Loucy (cell line): Measurements from ENCODE around the gene CCBE1.

Experiments used
- H2AFZ ChIP-seq: fragments of 200-600 bp; sonication (generic); 2 replicates; pipeline ENCODE4 v1.6.0; 2016; ENCODE audit warnings: antibody characterized with exemption, mild to moderate bottlenecking, low read length, moderate library complexity
- H3F3A ChIP-seq: fragments of 200-600 bp; 2 replicates; pipeline ENCODE4 v1.6.0; 2016; ENCODE audit warnings: antibody characterized with exemption, low read depth, mild to moderate bottlenecking
- H3K27me3 ChIP-seq: fragments of 200-600 bp; sonication (generic); 2 replicates; pipeline ENCODE4 v1.6.1; 2014; ENCODE audit warnings: low read length, mild to moderate bottlenecking; ENCODE audit not compliant: insufficient read depth, poor library complexity, severe bottlenecking
- H3K36me3 ChIP-seq: fragments of 200-600 bp; sonication (generic); 2 replicates; pipeline ENCODE4 v1.6.1; 2016; ENCODE audit warnings: low read length; ENCODE audit not compliant: insufficient read depth
- H3K4me1 ChIP-seq: fragments of 200-600 bp; sonication (generic); 2 replicates; pipeline ENCODE4 v1.5.1; 2014; ENCODE audit warnings: low read length, mild to moderate bottlenecking; ENCODE audit not compliant: insufficient read depth, poor library complexity, severe bottlenecking
- H3K4me2 ChIP-seq: fragments of 200-600 bp; sonication (generic); 2 replicates; pipeline ENCODE4 v1.6.0; 2014; ENCODE audit warnings: antibody characterized with exemption, low read length, low read depth, mild to moderate bottlenecking; ENCODE audit not compliant: poor library complexity, severe bottlenecking
- H3K4me3 ChIP-seq: fragments of 200-600 bp; sonication (generic); 2 replicates; pipeline ENCODE4 v1.5.1; 2014; ENCODE audit warnings: low read length, mild to moderate bottlenecking, mixed read lengths; ENCODE audit not compliant: poor library complexity, severe bottlenecking
- H3K79me2 ChIP-seq: fragments of 200-600 bp; sonication (generic); 2 replicates; pipeline ENCODE4 v1.6.1; 2014; ENCODE audit warnings: low read length; ENCODE audit not compliant: insufficient read depth
- H3K9ac ChIP-seq: fragments of 200-600 bp; sonication (generic); 2 replicates; pipeline ENCODE4 v1.6.0; 2014; ENCODE audit warnings: mild to moderate bottlenecking, low read depth, low read length, moderate library complexity; ENCODE audit not compliant: poor library complexity, severe bottlenecking
- H3K9me2 ChIP-seq: fragments of 200-600 bp; sonication (generic); replicated peaks from 2 replicates; pipeline ENCODE4 v1.6.1; 2016; ENCODE audit warnings: low read depth, low read length, mixed read lengths
- H3K9me3 ChIP-seq: fragments of 200-600 bp; sonication (generic); 2 replicates; pipeline ENCODE4 v1.6.1; 2014; ENCODE audit warnings: mild to moderate bottlenecking, antibody characterized with exemption, low read length, low read depth; ENCODE audit not compliant: insufficient read depth
- H4K20me1 ChIP-seq: fragments of 200-600 bp; sonication (generic); 2 replicates; pipeline ENCODE4 v1.6.0; 2014; ENCODE audit warnings: antibody characterized with exemption, low read length, mild to moderate bottlenecking; ENCODE audit not compliant: insufficient read depth, poor library complexity, severe bottlenecking
- CTCF ChIP-seq: fragments of 200-600 bp; sonication (generic); conservative IDR thresholded peaks from 2 replicates; pipeline ENCODE4 v1.5.1; 2014; ENCODE audit warnings: mild to moderate bottlenecking, antibody characterized with exemption, low read length
- EZH2phosphoT487 ChIP-seq: fragments of 200-600 bp; IDR thresholded peaks from 2 replicates; pipeline ENCODE4 v1.6.1; 2018; ENCODE audit warnings: antibody characterized with exemption, mild to moderate bottlenecking, moderate library complexity, borderline replicate concordance

The CCBE1 gene

GRCh38 chr18:59455728-59456276 lies 241.4 kb downstream of the CCBE1 start:
- Histone ChIP-seq H3K9ac (no peak overlapping the region), H3K4me1 (no peaks in the 10 kb centered on the region), H3K9me3 (no peaks in the 10 kb centered on the region), H3K4me2 (no peak overlapping the region), H3K9me2 (no peaks in the 10 kb centered on the region), H4K20me1 (no peaks in the 10 kb centered on the region), H3K4me3 (no peak overlapping the region), H3K36me3 (no peaks in the 10 kb centered on the region), H3F3A (no peaks in the 10 kb centered on the region), H3K27me3 (no peaks in the 10 kb centered on the region), H3K79me2 (no peaks in the 10 kb centered on the region), H2AFZ (no peak overlapping the region)
- no peak for TF ChIP-seq EZH2phosphoT487
- no peak for TF ChIP-seq CTCF

GRCh38 chr18:59454909-59455727 lies 242.1 kb downstream of the CCBE1 start:
- TF ChIP-seq EZH2phosphoT487 = no peak
- no peak for TF ChIP-seq CTCF
- no peaks in the 10 kb centered on the region for H3K79me2 ChIP-seq
- no peak overlapping the region for H3K9ac ChIP-seq
- H3K4me3 ChIP-seq = no peak overlapping the region
- H3K36me3 ChIP-seq = no peaks in the 10 kb centered on the region
- H3K9me2 ChIP-seq = no peaks in the 10 kb centered on the region
- H3K9me3 ChIP-seq = no peaks in the 10 kb centered on the region
- H3K27me3 ChIP-seq = no peaks in the 10 kb centered on the region
- H3K4me2 ChIP-seq = no peak overlapping the region
- H3K4me1 ChIP-seq = no peaks in the 10 kb centered on the region
- H2AFZ ChIP-seq = no peak overlapping the region
- H3F3A ChIP-seq = no peaks in the 10 kb centered on the region
- no peaks in the 10 kb centered on the region for H4K20me1 ChIP-seq

GRCh38 chr18:59453468-59453961 lies 243.7 kb downstream of the CCBE1 start:
- no peak overlapping the region for H3K9ac ChIP-seq
- no peaks in the 10 kb centered on the region for H3K4me1 ChIP-seq
- H3K4me2 ChIP-seq = no peak overlapping the region
- H3F3A ChIP-seq = no peaks in the 10 kb centered on the region
- H3K4me3 ChIP-seq = no peak overlapping the region
- H3K79me2 ChIP-seq = no peaks in the 10 kb centered on the region
- H3K9me3 ChIP-seq = no peaks in the 10 kb centered on the region
- no peaks in the 10 kb centered on the region for H4K20me1 ChIP-seq
- TF ChIP-seq EZH2phosphoT487 (no peak), CTCF (no peak)
- no peaks in the 10 kb centered on the region for H3K36me3 ChIP-seq
- no peaks in the 10 kb centered on the region for H3K9me2 ChIP-seq
- H2AFZ ChIP-seq = no peak overlapping the region
- H3K27me3 ChIP-seq = no peaks in the 10 kb centered on the region
